ENCODE measurements around the gene KIF12.

- TF ChIP-seq, protein P1, sequence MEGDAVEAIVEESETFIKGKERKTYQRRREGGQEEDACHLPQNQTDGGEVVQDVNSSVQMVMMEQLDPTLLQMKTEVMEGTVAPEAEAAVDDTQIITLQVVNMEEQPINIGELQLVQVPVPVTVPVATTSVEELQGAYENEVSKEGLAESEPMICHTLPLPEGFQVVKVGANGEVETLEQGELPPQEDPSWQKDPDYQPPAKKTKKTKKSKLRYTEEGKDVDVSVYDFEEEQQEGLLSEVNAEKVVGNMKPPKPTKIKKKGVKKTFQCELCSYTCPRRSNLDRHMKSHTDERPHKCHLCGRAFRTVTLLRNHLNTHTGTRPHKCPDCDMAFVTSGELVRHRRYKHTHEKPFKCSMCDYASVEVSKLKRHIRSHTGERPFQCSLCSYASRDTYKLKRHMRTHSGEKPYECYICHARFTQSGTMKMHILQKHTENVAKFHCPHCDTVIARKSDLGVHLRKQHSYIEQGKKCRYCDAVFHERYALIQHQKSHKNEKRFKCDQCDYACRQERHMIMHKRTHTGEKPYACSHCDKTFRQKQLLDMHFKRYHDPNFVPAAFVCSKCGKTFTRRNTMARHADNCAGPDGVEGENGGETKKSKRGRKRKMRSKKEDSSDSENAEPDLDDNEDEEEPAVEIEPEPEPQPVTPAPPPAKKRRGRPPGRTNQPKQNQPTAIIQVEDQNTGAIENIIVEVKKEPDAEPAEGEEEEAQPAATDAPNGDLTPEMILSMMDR (IDR thresholded peaks at IDR 0.05) = no peak
- TF ChIP-seq POLR2A (IDR thresholded peaks at IDR 0.05) = no peak
These were observed 43.2 kb downstream of the KIF12 start for GRCh38 chr9:114055894-114056293.
